GM13977 (cell line): ENCODE results near the gene RBL1.
"Not testable (repeated sequence)": the region's sequence is repeated elsewhere in the genome, so short reads cannot be mapped to it uniquely, and the experiment has no call there.

Source experiments
- DNase-seq: peaks from one replicate; pipeline ENCODE4 v3.0.0; 2012; ENCODE audit warnings: low spot score
- in situ Hi-C: fragments of 300-500 bp; cut with MboI; formaldehyde crosslinking; loops from one replicate; pipeline ENCODE4 v1.12.0; 2022; ENCODE audit warnings: low sequenced_read_pairs, low pct_unique_long_range_greater_than_20kb, mixed read lengths, inconsistent platforms; ENCODE audit not compliant: unreplicated experiment
- TF ChIP-seq, protein P1 (sequence below): IDR thresholded peaks from 2 replicates; pipeline ENCODE4 v1.5.1; 2012; ENCODE audit warnings: mild to moderate bottlenecking, control low read depth; ENCODE audit not compliant: insufficient read depth; ENCODE audit errors: extremely low read depth, missing control alignments

RBL1 gene

GRCh38 chr20:36971103-36971502 is 124.7 kb downstream of the RBL1 start:
- TF ChIP-seq, protein P1, sequence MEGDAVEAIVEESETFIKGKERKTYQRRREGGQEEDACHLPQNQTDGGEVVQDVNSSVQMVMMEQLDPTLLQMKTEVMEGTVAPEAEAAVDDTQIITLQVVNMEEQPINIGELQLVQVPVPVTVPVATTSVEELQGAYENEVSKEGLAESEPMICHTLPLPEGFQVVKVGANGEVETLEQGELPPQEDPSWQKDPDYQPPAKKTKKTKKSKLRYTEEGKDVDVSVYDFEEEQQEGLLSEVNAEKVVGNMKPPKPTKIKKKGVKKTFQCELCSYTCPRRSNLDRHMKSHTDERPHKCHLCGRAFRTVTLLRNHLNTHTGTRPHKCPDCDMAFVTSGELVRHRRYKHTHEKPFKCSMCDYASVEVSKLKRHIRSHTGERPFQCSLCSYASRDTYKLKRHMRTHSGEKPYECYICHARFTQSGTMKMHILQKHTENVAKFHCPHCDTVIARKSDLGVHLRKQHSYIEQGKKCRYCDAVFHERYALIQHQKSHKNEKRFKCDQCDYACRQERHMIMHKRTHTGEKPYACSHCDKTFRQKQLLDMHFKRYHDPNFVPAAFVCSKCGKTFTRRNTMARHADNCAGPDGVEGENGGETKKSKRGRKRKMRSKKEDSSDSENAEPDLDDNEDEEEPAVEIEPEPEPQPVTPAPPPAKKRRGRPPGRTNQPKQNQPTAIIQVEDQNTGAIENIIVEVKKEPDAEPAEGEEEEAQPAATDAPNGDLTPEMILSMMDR, result no peak
- DNase-seq, result no peak
- in situ Hi-C loops, result no loop called here

GRCh38 chr20:36969478-36970186 is 126.2 kb downstream of the RBL1 start:
- TF ChIP-seq, protein P1, result no peak
- in situ Hi-C loops, result no loop called here
- no peak for DNase-seq

GRCh38 chr20:36969051-36969450 is 126.7 kb downstream of the RBL1 start:
- in situ Hi-C loops, result no loop called here
- TF ChIP-seq, protein P1, result no peak

DNA sequence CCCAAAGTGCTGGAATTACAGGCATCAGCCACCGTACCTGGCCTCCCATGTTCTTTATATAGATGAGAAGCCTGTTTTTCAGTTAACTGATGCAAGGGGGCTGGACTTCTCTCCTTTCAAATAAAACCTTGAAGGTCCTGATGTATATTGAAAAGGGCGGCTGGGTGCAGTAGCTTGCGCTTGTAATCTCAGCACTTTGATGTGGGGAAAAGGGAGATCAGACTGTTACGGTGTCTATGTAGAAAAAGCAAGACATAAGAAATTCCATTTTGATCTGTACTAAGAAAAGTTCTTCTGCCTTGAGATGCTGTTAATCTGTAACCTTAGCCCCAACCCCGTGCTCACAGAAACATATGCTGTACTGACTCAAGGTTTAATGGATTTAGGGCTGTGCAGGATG is 128.2 kb downstream of the RBL1 start:
- no peak for DNase-seq
- TF ChIP-seq, protein P1, result no peak
- in situ Hi-C loops, result no loop called here

More at GRCh38 chr20:36969051-36969450, 126.7 kb downstream of the RBL1 start:
- DNase-seq, result no peak

GRCh38 chr20:36966965-36967364 is 128.8 kb downstream of the RBL1 start:
- DNase-seq, in situ Hi-C loops: not testable (repeated sequence)

- in situ Hi-C loops, DNase-seq: not testable (repeated sequence)
Measured at GRCh38 chr20:36962354-36962941, 133.3 kb downstream of the RBL1 start.

- TF ChIP-seq, protein P1, result no peak
- DNase-seq, result no peak
- in situ Hi-C loops, result no loop called here
Measured at GRCh38 chr20:36959242-36959641, 136.6 kb downstream of the RBL1 start.
